Measurements from ENCODE around the gene BRK1. TPM values are rescaled to one million over a fixed set of nuclear protein-coding genes. Genes with fewer than 3 reads are reported as not detected.
"Not testable (repeated sequence)": the region's sequence is repeated elsewhere in the genome, so short reads cannot be mapped to it uniquely, and the experiment has no call there.

The BRK1 gene
- polyA plus RNA-seq, 4 donors: 204 to 221 (median 219) TPM

DNA sequence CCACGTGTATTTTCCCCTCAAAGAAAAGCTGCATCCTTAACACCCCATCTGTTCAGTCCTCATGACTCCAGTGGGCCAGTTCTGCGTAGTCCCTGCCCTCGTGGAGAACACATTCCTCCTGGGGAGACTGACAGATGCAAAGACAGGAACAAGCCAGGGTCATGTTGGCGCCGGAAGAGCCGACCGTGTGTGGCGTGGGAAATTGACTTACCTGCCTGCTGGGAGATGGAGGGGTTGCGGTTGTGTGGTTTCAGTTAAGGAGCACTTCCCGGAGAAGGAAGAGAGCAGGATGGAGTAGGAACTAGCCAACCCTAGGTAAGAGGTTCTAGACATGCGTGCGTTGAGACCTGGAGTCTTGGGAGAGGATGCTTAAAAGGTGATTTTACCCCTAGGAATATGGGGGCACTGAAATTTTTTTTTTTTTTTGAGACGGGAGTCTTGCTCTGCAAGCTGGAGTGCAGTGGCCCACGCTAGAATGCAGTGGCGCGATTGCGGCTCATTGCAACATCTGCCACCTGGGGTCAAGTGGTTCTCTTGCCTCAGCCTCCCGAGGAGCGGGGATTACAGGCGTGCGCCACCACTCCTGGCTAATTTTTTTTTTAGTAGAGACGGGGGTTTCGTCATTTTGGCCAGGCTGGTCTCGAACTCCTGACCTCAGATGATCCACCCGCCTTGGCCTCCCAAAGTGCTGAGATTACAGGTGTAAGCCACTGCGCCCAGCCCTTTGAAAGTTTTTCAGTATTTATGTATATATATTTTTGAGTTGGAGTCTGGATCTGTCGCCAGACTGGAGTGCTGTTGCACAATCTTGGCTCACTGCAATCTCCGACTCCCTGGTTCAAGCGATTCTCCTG is 27.5 kb downstream of the BRK1 start:
- no peak for DNase-seq (ENCODE audit: low read depth in 4 of 4, low spot score in 3 of 4)

DNA sequence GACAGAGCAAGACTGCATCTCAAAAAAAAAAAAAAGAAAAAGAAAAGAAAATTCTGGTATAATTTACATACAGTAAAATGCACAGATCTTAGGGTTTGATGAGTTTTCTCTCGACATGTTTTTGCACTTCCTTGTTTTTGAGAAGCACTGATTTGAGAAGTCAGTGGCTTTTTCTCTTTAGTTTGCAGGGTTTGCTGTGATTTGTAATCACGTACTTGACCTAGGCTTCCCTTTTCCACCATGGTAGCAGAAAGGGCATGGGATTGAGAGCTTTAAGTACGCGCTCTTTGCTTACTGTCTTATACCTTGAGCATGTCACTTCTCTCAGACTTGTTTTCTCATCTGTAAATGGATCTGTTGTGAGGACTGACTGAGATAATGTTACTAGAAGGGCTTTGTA is 30.2 kb downstream of the BRK1 start:
- DNase-seq (ENCODE audit: low read depth in 4 of 4, low spot score in 3 of 4): no peak

DNA sequence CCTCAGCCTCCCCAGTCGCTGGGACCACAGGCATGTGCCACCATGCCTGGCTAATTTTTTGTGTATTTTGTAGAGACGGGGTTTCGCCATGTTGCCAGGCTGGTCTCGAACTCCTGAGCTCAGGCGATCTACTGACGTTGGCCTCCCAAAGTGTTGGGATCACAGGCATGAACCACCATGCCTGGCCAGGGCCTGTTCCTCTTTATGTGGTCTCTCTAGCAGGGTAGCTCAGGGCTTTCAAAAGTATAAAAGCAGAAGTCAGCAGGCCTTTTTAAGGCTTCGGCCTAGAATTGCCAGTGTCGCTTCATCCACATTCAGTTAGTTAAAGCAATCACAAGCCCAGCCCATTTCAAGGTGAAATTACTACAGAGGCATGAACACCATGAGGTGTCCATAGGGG is 33.8 kb downstream of the BRK1 start:
- DNase-seq (ENCODE audit: low read depth in 4 of 4, low spot score in 3 of 4): no peak

DNA sequence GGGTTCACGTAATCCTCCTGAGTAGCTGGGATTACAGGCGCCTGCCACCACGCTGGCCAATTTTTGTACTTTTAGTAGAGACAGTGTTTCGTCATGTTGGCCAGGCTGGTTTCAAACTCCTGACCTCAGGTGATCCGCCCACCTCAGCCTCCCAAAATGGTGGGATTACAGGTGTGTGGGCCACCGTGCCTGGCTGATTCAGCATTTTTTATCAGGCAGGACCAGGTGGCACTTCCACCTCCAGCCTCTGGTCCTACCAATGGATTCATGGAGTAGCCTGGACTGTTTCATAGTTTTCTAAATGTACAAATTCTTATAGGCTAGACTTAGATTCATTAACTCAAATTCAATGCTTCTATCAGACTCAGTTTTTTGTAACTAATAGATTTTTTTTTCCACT is 35.5 kb downstream of the BRK1 start:
- DNase-seq (ENCODE audit: low read depth in 4 of 4, low spot score in 3 of 4): no peak

DNA sequence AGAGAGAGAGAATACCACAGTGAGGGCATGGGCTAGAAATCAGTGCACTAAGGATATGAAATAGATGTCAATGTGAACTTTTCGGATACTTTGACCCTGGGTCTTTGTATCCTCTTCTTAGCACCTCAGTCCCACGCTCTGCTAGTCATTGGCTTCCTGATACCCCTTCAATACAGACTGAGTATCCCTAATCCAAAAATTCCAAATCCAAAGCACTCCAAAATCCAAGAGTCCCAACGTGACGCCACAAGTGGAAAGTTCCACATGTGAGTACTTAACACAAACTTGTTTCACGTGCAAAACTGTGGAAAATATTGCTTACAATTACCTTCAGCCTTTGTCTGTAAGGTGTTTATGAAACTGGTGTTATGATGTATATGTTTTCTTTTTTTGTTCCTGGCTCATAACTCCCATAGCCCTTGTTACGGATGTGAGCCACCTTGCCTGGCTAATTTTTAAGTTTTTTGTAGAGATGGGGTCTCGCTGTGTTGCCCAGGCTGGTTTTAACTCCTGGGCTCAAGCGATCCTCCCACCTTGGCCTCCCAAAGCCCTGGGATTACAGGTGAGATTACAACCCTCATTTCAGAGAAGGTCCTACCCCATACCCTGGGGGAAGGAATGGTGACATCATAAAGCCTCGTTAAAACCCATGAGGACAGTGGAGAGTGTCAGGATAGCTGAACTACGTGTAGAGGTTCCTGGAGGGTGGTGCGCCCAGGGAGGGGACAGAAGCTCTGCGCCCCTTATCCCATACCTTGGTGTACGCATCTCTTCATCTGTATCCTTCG is 39.1 kb downstream of the BRK1 start:
- no peak for DNase-seq (ENCODE audit: low read depth in 4 of 4, low spot score in 3 of 4)

DNA sequence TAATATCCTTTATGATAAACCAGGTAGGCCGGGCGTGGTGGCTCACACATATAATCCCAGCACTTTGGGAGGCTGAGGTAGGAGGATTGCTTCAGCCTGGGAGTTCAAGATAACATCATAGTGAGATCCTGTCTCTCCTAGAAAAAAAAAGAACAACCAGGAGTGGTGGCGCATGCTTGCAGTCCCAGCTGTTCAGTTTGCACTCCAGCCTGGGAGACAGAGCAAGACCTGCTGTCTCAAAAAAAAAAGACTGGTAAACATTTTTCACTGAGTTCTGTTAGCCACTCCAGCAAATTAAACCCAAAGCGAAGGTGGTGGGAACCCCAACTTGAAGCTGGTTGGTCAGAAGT is 39.6 kb downstream of the BRK1 start:
- no peak for DNase-seq (ENCODE audit: low read depth in 4 of 4, low spot score in 3 of 4)

DNA sequence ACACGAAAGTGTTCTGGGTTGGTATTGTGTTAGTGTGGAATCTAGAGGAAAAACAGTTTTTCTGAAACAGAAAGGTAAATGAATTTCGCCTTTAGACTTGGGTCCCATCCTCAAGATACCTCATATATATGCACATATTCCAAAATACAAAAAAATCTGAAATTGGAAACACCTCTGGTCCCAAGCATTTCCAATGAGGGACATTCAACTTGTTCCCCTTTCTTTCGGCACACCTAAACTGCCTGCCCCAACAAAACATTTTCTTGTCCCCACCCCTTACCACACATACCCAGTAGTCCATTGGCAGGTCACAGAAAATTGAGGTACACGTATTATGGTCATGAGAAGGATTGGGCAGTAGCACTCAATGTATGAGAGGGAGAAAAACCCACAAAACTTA is 40.2 kb downstream of the BRK1 start:
- no peak for DNase-seq (ENCODE audit: low read depth in 4 of 4, low spot score in 3 of 4)

DNA sequence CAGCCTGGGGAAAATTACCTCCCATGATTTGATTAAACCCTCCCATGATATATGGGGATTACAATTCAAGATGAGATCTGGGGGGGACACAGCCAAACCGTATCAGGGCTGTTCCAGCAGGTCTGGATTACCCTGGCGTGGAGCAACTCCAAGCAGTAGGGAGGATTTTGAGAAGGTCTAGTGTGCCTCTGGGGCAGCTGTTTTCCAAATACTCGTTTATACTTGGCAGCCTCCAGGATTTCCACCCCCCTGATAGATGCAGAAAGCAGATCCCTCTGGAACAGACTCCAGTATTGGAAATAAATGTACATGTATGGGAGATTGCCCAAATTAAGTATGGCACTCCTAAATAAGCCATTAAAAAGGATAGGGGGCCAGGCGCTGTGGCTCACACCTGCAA is 41.6 kb downstream of the BRK1 start:
- DNase-seq (ENCODE audit: low read depth in 4 of 4, low spot score in 3 of 4): no peak

DNA sequence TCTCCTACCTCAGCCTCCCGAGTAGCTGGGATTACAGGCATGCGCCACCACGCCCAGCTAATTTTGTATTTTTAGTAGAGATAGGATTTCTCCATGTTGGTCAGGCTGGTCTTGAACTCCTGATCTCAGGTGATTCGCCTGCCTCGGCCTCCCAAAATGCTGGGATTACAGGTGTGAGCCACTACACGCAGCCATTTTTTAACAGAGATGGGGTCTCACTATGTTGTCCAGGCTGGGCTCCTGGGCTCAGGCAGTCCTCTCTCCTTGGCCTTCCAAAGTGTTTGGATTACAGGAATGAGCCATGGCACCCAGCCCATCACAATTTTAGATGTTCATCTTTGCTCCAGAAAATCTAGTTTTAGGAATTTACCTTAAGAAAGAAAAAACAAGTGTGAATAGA is 43.1 kb downstream of the BRK1 start:
- DNase-seq (ENCODE audit: low read depth in 4 of 4, low spot score in 3 of 4): not testable (repeated sequence)

DNA sequence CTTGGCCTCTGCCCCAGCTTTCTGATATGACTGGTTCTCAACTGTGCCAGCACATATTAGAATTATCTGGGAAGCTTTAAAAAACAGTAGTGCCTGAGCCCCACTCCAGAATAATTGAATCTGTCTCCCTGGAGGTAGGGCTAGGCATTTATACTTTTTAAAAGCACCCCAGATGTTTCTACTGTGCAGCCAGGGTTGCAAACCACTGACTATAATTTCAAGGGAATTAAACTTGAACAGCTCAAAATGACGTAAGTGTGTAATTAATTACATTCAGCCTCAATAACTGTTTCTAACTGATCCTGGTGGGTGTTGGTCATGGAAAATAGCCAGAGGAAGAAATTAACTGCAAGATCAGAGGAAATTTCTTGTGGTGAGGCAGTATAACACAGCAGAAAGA is 44.9 kb downstream of the BRK1 start:
- no peak for DNase-seq (ENCODE audit: low read depth in 4 of 4, low spot score in 3 of 4)

DNA sequence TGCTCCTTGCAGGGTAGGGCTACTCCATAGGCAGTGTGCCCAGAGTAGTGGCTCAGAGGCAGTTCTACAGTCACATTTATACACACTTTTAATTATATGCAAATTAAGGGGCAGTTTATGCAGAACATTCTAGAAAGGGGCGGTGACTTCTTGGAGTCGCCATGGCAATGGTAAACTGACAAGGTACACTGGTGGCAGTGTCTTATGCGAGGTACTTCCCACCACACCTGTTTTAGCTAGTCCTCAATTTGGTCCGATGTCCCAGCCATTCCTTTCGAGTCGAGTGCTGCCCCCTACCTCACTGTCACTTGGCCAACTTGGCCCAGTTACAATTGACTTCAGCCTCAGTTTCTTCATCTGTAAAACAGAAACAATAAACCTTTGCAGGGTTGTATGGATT is 45.5 kb downstream of the BRK1 start:
- no peak for DNase-seq (ENCODE audit: low read depth in 4 of 4, low spot score in 3 of 4)

DNA sequence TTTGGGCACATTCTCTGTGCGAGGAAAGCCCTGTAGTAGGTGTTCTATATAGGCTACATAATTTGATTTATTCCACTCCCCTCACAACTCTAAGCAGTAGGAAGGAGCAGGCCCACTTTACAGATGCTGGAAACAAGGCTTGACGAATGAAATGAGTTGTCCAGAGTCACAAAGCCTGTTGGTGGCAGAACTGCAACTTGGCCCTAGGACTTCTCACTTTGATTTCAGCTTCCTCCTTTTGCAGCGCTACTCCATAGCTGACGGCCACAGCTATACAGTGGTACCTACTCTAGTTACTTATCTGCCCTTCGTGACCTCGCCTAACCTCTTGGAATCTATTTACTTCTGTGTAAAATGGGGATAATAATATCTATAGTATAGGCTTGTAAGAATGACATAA is 46.7 kb downstream of the BRK1 start:
- no peak for DNase-seq (ENCODE audit: low read depth in 4 of 4, low spot score in 3 of 4)

DNA sequence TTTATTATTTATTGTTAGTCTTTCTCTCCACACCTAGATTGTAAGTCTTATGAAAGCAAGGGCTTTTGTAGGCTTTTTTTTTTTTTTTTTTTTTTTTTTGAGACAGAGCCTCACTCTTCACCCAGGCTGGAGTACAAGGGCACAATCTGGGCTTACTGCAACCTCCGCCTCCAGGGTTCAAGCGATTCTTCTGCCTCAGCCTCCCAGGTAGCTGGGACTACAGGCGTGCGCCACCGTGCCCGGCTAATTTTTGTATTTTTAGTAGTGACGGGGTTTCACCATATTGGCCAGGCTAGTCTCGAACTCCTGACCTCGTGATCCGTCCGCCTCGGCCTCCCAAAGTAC is 48.7 kb downstream of the BRK1 start:
- DNase-seq (ENCODE audit: low read depth in 4 of 4, low spot score in 3 of 4): not testable (repeated sequence)

DNA sequence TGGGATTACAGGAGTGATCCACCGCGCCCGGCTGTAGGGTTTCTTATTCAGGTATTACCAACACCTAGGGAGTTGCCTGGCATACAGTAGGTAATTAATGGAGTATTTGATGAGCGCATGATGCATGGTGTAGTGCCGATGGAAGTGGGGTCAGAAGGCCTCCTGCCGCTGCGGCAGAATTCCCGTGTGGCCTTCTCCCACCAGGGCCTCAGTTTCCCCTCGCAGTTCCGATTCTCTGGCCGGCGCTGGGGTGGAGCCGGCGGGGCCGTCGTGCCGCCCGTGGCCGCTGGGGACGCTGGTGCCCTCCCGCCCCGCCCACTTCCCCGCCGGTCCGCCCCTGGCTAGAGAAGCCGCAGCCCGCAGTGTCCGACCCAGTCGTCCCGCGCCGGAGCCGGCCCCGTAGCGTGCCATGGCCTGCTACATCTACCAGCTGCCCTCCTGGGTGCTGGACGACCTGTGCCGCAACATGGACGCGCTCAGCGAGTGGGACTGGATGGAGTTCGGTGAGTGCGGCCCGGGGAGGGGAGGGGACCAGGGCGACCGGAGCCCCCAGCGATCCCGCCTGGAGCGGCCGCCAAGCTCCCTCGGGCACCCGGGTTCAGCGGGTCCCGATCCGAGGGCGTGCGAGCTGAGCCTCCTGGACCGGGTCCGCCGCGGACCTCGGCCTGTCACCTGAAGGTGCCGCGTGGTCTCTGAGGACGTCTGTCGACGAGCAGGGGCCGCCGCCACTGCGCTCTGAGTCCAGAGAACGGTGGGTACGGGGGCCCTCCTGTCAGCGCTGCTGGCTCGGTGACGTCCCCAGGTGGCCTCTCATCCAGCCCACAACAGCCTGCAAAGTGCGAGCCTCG is 49.3 kb downstream of the BRK1 start, which contains the start of gene IRAK2:
Gene IRAK2, plus strand, starts transcription at position 374 of the 848 bp plus-strand sequence. Its CDS starts 36 bp downstream, at position 410.
- no peak for DNase-seq (ENCODE audit: low read depth in 4 of 4, low spot score in 3 of 4)

DNA sequence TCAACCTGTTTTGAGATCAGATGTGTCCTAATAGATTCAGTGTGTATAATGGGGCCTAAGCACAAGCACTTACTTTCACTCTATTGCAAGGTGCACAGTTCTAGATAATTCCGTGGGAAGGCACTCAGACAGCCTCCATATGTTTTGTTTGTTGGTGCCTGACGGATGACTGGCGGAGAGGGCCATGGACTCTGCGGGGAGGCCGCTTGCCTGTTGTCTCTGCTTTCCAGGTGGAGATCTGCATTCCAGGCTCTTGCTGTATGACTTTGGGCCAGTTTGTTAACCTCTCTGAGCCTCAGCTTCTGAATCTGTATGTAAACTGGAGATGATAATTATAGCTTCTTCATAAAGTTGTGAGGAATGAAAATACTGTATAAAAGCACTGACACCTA is 50.7 kb downstream of the BRK1 start:
- DNase-seq (ENCODE audit: low read depth in 4 of 4, low spot score in 3 of 4): no peak

DNA sequence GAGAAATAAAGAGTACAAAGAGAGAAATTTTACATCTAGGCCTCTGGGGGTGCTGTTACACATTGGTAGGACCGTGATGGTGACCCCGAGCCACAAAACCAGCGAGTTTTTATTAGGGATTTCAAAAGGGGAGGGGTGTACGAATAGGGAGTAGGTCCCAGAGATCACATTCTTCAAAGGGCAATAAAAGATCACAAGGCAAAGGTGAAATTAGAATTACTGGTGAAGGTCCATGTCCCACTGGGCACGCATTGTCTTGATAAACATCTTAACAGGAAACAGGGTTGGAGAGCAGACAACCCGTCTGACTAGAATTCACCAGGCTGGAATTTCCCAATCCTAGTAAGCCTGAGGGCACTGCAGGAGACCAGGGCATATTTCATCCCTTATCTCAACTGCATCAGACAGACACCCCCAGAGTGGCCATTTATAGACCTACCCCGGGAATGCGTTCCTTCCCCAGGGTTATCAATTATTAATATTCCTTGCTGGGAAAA is 53.6 kb downstream of the BRK1 start:
- no peak for DNase-seq (ENCODE audit: low read depth in 4 of 4, low spot score in 3 of 4)

DNA sequence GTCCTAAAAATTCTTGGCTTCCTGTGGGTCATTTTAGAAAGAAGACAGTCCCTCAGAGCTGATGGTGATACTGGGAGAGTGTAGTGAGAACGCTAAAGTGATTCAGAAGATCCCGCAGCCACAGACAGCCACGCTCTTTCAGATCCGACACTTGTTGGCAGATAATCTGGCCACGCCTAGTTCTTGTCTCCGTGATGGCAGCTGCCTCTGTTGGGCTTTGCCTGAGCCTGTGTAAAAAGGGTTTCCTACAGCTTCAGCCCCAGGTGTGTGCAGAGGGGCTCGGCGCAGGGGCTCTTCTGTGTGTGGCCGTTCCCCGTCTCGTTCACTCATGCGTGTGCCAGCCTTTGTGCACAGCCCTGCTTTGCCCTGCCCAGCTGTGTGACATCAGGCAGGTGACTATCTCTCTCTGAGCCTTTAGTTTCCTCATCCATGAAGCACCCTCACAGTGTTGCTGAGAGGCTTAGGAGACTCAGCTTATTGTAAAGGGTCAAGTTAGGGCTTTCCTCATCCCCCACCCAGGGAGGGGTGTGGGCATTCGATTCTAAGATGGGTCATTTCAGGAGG is 55.5 kb downstream of the BRK1 start:
- DNase-seq (ENCODE audit: low read depth in 4 of 4, low spot score in 3 of 4): no peak

DNA sequence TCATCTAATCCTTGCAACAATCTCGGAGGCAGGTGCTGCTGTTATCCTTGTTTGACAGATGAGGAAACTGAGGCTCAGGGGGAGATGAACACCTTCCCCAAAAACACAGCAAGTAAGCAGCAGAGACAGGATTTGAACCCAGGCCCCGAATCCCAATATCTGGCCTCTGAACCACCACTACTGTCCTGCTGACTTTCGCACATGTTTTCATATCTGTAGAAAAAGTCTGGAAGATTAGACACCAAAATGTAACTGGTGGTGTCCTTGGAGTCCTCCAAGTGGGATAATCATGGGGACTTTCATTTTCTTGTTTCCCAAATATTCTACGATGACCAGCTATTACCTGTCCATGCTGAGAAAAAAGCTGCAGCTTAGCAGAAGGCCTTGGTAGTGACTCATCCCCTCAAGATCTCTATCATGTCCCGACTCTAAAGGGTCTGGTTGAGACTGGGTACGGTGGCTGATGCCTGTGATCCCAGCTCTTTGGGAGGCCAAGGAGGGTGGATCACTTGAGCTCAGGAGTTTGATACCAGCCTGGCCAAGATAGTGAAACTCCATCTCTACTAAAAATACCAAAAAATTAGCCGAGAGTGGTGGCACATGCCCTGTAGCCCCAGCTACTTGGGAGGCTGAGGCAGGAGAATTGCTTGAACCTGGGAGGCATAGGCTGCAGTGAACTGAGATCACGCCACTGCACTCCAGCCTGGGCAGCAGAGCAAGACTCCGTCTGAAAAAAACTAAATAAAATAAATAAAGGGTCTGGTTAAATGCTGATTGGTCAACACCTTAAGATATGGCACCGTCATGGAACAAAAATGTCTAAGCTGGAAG is 57.8 kb downstream of the BRK1 start:
- no peak for DNase-seq (ENCODE audit: low read depth in 4 of 4, low spot score in 3 of 4)

DNA sequence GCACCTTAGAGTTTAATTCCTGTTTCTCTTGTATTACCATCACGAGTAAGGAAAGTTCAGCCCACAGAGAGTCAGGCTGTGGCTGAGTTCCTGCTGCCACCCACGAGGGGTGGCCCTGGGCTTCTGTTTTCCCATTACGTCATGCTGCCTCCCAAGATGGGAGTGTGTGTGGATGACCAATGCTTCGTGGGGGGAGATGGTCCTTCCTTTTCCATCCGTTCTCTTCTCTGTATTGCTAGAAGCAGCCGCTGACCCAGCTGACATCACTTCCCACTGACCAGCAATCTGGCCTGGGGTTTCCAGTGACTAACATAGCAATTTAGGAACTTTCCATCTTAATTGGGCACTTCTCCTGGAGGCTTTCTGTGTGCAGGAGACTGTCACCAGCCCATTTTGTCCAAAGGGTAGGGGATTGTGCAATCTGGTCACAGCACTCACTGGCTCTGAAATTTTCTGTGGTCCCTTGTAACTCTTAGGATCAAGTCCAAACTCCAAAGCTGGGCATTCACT is 58.5 kb downstream of the BRK1 start:
- no peak for DNase-seq (ENCODE audit: low read depth in 4 of 4, low spot score in 3 of 4)

DNA sequence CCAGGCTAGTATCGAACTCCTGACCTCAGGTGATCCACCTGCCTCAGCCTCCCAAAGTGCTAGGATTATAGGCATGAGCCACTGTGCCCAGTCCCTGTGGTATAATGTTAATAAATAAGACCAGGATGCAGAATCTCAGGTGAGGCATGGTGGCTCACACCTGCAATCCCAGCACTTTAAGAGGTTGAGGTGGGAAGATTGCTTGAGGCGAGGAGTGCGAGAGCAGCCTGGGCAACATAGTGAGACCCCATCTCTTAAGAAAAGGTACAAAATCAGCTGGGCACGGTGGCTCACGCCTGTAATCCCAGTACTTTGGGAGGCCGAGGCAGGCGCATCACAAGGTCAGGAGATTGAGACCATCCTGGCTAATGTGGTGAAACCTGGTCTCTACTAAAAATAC is 59.9 kb downstream of the BRK1 start:
- DNase-seq (ENCODE audit: low read depth in 4 of 4, low spot score in 3 of 4): not testable (repeated sequence)
